Activated CD4-positive, alpha-beta T cell treated with anti-CD3 and anti-CD28 coated beads for 24 hours (primary cell): Measurements from ENCODE around the gene BCAS3.
"Not testable (repeated sequence)": the region's sequence is repeated elsewhere in the genome, so short reads cannot be mapped to it uniquely, and the experiment has no call there.

ENCODE experiments used
- DNase-seq, 2 donors: peaks; one replicate each; pipeline ENCODE4 v3.0.0-alpha.2; 2020; ENCODE audit warnings: low read depth in 2 of 2

Gene BCAS3

DNA sequence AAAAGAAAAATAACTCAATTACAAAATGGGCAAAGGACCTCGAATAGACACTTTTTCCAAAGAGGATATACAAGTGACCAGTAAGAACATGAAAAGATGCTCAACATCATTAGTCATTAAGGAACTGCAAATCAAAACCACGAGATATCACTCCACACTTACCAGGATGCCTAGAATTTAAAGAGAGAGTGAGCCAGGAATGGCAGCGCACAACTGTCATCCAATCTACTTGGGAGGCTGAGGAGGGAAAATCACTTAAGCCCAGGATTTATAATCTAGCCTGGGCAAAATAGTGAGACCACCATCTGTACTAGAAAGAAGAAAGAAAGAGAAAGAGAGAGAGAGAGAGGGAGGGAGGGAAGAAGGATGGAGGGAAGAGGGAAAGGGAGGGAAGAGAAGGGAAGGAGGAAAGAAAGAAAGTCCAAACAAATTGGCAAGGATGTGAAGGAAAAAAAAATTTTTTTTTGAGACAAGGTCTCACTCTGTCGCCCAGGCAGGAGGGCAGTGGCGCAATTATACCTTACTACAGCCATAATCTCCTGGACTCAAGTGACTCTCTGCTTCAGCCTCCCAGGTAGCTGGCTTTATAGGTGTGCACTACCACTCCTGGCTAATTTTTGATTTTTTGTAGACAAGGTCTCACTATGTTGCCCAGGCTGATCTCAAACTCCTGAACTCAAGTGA lies 744.6 kb downstream of the BCAS3 start:
- no peak for DNase-seq

DNA sequence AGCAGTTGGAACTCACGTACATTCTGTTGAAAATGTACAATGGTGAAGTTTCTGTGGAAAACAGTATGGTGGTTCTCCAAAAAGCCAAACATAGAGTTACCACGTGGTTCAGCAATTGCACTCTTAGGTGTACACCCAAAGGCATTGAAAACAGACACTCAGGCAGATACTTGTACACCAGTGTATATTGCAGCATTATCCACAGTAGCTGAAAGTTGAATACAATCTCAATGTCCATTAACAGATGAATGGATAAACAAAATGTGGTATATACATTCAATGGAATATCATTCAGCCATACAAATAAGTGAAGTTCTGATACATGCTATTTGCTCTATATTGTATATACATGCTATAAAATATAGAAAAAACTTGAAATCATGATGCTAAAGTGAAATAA lies 745.2 kb downstream of the BCAS3 start:
- no peak for DNase-seq

DNA sequence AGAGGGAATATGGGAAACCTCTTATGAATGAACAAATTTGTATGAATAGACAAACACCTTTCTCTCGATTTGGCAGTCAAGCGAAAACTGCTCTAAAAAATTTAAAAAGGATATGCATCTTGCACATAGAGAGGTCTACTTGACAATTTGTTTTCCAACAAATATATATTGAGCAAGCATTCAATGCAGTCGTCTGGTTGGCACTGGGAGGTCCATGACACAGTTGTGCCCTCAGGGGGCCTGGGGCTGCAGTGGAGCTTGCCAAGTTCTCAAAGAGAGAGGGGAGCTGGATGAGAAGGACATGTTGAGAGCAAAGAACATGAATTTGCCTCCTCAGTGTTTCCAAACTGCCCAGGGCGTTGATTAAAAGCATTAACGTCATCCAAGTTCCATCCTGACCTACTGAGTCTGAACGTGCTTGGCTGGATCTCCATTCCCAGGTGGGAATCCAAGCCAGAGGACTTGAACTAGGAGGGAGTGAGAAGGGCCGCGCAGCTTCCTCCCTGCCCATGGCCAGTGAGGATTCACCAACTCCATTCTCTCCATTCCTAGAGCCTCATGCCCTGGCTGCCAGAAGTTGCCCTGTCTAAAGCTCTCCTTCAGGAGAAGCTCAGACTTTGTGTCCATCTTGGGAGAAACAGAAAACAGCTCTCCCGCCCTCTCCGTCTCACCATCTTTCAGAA lies 746.5 kb downstream of the BCAS3 start:
- no peak for DNase-seq

DNA sequence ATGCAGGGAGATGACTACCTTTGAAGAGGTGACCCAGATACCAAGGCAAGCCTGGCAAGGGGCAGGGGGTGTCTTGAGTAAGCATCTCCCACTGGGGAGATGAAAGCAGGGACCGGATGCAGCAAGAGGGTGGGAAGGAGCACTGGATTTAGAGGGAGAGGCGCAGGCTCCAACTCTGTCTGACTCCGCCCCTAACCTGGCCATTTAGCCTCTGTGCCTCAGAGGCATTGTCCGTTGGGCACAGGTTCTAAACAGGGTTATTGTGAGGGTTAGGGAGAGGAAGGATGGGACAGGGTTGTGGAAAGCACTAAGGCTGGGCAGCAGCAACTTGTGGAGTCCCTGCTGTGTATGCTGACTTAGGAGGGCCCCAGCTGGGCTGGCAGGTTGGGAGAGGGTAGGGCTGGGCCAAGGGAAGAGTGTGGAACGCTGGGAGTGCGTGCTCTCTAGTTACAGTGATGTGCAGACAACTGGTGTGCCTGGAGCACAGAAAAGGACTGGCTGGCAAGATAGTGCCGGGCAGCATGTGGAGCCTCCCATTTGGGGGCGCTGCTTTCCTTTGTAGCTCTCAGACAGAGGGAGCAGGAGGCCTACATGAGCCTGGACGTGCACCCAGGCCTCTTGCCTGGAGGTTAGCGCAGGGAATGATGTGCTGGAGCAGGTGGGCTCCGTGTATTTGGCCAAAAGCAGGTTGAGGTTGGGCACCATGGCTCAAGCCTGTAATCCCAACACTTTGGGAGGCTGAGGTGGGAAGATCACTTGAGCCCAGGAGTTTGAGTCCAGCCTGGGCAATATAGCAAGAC lies 748.2 kb downstream of the BCAS3 start:
- DNase-seq, result no peak

DNA sequence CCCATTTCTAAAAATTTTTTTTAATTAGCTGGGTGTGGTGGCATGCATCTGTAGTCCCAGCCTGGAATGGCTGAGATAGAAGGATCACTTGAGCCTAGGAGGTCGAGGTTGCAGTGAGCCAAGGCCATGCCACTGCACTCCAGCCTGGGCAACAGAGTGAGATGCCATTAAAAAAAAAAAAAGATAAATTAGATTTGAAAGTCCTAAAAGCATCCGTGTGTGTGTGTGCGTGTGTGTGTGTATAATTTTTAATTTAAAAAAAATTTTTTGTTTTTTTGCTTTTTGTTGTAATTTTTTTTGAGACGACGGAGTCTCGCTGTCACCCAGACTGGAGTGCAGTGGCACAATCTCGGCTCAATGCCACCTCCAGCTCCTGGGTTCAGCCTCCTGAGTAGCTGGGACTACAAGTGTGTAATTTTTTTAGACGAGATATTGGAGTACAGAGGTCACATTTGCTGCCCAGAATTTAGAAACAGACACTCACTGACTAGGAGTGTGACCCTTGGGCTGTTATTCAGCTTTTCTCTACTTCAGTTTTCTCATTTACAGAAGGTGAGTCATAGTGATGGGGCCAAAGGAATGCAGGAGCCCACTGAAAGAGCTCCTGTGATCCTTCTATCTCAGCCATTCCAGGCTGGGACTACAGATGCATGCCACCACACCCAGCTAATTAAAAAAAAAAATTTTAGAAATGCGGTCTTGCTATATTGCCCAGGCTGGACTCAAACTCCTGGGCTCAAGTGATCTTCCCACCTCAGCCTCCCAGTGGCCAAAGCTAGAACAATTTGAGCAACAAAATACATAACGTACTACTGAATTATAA lies 749.0 kb downstream of the BCAS3 start:
- no peak for DNase-seq

DNA sequence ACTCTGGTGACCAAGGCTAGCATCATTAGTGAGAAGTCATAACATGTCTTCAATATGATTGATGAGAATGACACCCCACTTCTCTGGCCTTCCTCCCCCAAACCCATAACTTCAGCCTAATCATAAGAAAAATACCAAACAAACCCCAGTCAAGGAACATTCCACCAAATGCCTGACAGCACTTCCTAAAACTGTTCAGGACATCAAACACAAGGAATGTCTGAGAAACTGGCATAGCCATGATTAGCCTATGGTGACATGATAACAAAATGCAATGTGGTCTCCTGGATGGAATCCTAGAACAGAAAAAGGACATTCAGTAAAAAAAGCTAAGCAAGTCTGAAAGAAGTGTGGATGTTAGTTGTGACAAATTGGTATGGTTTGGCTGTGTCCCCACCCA lies 749.9 kb downstream of the BCAS3 start:
- DNase-seq, result no peak

DNA sequence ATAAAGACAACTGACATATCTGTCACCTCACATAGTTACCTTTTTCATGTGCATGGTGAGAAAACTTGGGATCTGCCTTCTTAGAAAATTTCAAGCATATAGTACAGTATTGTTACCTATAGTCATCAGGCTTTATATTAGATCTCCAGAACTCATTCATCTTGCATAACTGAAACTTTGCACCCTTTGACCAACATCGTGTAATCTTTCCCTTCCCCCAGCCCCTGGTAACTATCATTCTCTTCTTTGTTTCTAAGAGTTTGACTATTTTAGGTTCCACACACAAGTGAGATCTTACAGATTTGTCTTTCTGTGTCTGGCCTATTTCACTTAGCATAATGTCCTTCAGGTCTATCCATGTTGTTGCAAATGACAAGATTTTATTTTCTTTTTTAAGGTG lies 751.6 kb downstream of the BCAS3 start:
- no peak for DNase-seq

DNA sequence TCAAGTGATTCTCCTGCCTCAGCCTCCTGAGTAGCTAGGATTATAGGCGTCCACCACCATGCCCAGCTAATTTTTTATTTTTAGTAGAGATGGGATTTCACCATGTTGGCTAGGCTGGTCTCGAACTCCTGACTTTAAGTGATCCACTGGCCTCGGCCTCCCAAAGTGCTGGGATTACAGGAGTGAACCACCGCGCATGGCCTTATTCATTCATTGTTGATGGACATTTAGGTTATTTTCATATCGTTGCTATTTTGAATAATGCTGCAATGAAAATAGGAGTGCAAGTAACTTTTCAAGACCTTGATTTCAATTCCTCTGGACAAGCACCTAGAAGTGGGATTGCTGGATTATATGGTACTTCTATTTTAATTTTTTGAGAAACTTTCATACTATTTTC lies 752.2 kb downstream of the BCAS3 start:
- not testable (repeated sequence) for DNase-seq

DNA sequence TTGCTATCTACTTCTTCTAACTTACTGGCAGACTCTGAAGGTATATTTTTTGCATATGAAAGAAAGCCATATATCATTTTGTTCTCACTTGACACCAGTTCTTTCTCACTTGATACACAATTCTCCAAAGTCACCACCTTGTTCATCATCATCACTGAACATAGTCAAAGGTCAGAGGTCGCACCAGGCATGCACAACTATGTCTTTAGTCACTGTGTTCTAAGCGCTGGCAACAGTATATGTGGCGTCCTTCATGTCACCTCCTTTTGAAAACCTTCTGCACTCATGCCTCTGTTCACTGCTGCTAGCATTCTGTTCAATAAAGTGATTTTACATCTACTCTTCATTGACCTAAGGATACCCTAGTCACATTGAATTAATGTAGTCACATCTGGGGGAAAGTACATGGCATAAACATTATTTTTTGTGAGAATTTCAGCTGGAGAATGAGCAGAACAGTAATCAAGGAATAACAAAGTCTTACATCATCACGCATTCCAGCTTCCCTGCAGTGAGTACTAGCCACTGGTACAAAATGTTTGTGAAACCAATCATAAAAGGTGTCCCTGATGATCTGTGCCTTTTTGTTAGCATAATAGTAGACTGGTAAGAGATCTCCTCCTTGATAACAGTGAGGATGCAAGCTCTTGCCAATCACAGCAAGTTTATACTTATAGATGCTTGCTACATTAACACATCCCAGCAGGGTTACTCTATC lies 754.1 kb downstream of the BCAS3 start:
- no peak for DNase-seq

DNA sequence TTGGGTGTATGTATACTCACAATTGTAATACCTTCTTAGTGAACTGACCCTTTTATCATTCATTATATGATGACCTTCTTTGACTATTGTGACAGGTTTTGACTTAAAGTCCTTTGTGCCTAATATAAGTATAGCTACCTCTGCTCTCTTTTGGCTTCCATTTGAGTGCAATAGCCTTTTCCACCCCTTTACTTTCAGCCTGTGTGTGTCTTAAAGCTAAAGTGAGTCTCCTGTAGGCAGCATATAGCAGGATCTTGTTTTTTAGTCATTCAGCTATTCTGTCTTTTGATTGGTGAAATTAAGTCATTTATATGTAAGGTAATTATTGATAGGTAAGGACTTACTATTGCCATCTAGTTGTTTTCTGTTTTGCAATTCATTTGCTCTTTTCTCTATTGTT lies 758.6 kb downstream of the BCAS3 start:
- DNase-seq, result no peak

DNA sequence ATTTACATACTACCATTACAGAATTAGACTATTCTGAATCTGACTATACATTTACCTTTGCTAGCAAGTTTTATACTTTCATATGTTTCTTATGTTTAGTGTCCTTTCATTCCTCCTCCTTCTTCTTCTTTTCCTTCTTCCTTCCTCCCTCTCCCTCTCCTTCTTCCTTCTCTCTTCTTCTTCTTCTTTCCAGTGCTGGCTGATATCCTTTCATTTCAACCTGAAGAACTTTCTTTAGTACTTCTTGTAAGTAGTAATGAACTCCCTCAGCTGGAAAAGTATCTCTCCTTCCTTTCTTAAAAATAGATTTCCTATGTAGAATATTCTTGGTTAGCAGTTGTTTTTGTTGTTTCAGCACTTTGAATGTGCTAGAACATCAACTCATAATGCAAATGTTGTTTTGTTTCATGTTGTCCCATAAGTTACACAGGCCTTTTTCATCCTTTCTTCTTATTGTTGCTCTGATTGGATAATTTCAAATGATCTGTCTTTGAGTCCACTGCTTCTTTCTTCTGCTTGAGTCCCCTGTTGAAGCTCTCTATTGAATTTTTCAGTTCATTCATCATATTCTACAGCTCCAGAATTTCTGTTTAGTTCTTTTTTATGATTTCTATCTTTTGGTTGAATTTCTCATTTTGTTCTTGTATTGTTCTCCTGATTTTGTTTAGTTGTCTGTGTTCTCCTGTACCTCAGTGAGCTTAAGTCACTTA lies 759.5 kb downstream of the BCAS3 start:
- DNase-seq, result no peak

DNA sequence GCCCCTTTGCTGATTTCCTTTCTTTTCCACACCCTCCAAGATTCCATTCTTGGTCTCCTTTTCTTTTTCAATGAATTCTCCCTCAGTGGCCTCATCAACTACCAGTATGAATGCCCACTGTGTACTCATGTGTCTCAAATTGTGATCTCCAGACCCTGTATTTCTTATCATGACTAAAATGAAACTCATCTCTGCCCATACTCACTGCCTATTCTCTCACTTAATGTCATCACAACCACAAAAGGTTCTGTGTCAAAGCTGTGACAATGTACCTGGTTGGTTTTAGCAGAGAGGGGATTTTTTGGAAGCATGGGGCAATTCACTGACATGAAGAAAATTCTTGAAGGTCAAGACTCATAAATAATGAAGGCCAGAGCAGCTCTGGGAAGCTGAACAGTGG lies 763.0 kb downstream of the BCAS3 start:
- DNase-seq, result no peak

DNA sequence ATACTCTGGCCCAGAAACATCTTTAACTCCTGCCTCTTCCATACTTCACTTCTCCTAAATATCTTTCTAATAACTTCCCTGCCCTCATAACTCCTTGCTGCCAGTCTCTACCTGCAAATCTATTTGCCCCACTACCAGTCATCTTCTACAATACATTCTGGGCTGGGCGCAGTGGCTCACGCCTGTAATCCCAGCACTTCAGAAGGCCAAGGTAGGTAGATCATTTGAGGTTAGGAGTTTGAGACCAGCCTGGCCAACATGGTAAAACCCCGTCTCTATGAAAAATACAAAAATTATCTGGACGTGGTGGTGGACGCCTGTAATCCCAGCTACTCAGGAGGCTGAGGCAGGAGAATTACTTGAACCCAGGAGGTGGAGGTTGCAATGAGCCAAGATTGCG lies 763.9 kb downstream of the BCAS3 start:
- not testable (repeated sequence) for DNase-seq

DNA sequence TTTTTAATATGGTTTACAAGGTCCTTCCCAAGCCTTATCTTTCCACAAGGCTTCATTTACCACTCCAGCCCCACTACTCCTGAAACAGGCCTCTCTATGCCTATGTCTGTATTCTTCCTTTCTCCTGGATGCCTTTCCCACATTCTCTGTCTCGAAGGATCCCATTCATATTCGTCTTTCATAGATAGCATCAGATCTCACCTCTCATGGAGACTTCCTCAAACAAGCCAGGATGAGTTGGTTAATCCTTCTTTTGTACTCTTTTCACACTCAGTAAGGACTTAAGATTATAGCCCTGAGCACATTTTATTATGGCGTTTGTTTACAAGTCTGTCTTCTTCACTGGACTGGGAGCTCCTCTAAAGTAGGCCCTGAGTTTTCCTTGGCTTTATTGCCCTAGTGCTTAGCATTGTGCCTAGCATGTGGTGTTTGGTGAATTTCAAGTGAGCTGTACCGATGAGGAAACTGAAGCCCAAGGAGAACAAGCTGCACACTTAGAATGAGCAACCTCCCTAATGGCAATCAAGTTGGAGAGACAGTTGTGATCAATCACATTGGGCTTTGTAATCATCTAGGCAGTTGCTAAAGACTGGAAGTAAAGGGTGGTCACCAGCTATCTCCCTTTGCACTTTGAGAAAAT lies 764.6 kb downstream of the BCAS3 start:
- no peak for DNase-seq
